Epidermal melanocyte (primary cell): Measurements from ENCODE around the gene TMTC1.
A peak's percentile ranks its signal among the peaks of the same experiment; 100 is the strongest.

Experiments
- DNase-seq: peaks from one replicate; pipeline ENCODE4 v3.0.0; 2011; ENCODE audit warnings: low spot score; ENCODE audit not compliant: insufficient read length

Gene TMTC1

GRCh38 chr12:29620030-29620429 lies 163.7 kb downstream of the TMTC1 start:
- DNase-seq, result no peak

- DNase-seq, result no peak
These were observed 166.3 kb downstream of the TMTC1 start for GRCh38 chr12:29617407-29617803.

- no peak for DNase-seq
These were observed 166.9 kb downstream of the TMTC1 start for GRCh38 chr12:29616664-29617406.

- peak; percentile 29 for DNase-seq
These were observed 168.9 kb downstream of the TMTC1 start for GRCh38 chr12:29614694-29615325.

GRCh38 chr12:29612912-29613311 lies 170.8 kb downstream of the TMTC1 start:
- DNase-seq, result no peak

- no peak for DNase-seq
These were observed 171.8 kb downstream of the TMTC1 start for GRCh38 chr12:29611906-29612305.

- DNase-seq, result no peak
These were observed 173.1 kb downstream of the TMTC1 start for GRCh38 chr12:29610473-29611170.

- DNase-seq, result no peak
These were observed 174.1 kb downstream of the TMTC1 start for GRCh38 chr12:29609431-29610215.

- no peak for DNase-seq
These were observed 175.2 kb downstream of the TMTC1 start for GRCh38 chr12:29608581-29608980.

GRCh38 chr12:29599381-29599780 lies 184.4 kb downstream of the TMTC1 start:
- no peak for DNase-seq

GRCh38 chr12:29595071-29595755 lies 188.5 kb downstream of the TMTC1 start:
- no peak for DNase-seq

- DNase-seq, result no peak
These were observed 190.7 kb downstream of the TMTC1 start for GRCh38 chr12:29593001-29593400.

GRCh38 chr12:29591140-29592020 lies 192.4 kb downstream of the TMTC1 start:
- no peak for DNase-seq

GRCh38 chr12:29589851-29590250 lies 193.9 kb downstream of the TMTC1 start:
- no peak for DNase-seq

- no peak for DNase-seq
These were observed 194.4 kb downstream of the TMTC1 start for GRCh38 chr12:29589286-29589820.

GRCh38 chr12:29582677-29583272 lies 201.0 kb downstream of the TMTC1 start:
- no peak for DNase-seq

- DNase-seq, result no peak
These were observed 201.6 kb downstream of the TMTC1 start for GRCh38 chr12:29582146-29582545.

- no peak for DNase-seq
These were observed 202.1 kb downstream of the TMTC1 start for GRCh38 chr12:29581631-29582030.

GRCh38 chr12:29580971-29581370 lies 202.8 kb downstream of the TMTC1 start:
- DNase-seq, result no peak
